ENCODE results near the gene MARK2. TPM values are rescaled to one million over a fixed set of nuclear protein-coding genes. Genes with fewer than 3 reads are reported as not detected.

MARK2 gene
- total RNA-seq, 1 experiment from 2014 or later: 12.5 TPM

DNA sequence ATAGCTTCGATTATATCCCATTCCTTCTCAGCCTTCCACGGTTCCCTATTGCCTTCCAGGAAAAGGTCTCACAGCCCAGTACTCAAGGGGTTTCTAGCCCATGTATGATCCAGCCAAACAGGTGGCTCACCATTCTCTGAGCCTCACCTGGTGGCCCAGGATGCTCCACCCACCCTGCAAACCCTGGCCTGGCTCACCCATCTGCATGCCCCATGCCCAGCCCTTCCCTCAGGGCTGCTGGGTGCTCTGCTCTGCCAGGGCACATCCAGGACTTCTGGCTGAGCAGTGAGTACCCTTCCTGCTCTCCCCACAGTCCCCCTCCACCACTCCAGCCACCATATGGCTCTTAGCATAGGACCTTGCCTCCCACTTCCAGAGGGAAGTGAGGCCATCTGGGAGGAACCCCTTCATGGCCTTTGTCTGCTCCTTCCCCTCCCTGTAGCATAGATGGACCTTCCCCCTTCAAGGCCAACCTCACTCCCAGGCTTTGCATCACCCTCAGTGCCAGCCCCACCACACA is 83.8 kb downstream of the MARK2 start:
- DNase-seq (ENCODE audit: low read depth): no peak

DNA sequence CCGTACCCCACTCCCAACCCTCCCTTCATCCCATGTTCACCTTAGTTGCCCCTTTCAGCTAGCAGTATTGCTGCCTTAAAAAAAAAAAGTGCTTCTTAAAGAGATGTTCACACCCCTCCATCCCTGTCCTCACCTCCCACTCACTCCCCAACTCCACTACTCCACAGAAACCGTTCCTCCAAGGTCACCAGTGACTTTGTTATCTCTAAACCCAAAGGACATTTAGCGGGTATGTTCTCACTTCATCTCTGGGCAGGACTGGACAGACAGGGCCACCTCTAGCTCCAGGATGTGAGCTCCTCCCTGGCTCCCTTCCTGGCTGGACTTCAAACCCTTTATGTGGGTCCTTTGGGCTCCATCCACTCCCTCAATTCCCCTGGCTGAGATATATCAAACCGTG is 84.4 kb downstream of the MARK2 start:
- no peak for DNase-seq (ENCODE audit: low read depth)

DNA sequence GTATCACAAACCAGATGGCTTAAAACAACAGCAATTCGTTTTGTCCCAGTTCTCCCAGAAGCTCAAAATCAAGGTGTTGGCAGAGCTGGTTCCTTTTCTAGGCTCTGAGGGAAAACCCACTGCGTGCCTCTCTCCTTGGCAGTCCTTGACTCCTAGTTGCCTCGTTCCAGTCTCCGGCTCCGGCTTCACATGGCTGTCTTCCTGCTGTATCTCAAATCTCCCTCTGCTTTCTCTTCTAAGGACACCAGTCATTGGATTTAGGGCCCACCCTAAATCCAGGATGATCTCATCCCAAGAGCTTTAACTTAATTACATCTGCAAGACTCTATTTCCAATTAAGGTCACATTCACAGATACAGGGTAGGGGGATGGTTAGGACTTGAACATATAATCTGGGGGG is 90.7 kb downstream of the MARK2 start:
- DNase-seq (ENCODE audit: low read depth): no peak

DNA sequence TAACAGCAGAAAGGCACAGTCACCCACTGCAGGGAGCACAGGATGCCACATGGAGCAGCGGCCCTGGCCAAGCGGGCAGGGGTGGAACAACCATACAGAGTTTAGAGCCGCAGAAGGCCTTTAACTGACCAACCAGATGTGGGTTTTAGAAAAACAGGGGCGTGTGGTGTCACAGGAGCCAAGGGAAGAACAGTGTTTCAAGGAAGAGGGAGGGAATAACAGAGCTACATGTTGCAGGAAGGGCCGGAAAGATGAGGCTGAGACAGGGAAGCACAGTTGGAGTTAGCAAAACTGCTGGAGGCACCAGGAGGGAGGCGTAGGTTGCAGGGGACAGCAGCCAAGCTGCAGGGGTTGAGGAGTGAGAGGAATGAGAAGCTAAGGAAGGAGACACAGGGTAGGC is 92.1 kb downstream of the MARK2 start:
- DNase-seq (ENCODE audit: low read depth): no peak

DNA sequence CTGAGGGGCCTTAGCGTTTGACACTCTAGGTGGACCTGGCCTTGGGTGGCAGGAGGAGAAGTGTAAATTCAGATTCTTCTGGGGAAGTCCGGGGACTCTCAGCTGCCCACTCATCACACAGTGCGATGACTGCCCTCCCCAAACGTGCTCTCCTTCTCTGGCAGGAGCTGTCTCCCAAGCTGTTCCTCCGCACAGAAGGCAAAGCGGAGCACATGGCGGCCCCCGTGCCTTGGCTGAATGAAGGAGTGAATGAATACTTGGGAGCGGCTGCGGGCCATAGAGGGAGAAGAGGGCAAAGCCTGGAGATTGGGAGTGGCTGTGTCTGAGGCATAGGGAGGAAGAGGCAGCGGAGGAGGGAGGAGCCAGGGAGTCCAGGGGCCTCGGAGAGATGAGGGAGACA is 93.0 kb downstream of the MARK2 start:
- no peak for DNase-seq (ENCODE audit: low read depth)

DNA sequence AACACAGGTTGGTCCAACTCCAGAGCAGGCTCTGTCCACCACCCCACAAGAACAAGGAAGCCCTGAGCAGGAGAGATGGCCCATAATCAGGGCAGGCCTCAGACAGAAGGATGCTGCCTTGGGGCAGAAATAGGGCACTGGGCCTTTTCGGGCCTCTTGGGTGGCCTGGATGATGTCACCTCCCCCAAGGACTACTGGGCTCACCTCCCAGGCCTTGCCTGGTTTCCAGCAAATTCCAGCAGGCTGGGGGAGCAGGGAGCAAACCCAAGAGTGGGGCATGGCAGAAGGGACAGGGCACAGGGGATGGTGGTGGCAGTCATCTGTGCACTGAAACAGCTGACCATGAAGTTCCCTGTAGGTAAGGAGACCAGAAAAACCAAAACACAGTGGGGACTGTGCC is 94.5 kb downstream of the MARK2 start:
- DNase-seq (ENCODE audit: low read depth): no peak

DNA sequence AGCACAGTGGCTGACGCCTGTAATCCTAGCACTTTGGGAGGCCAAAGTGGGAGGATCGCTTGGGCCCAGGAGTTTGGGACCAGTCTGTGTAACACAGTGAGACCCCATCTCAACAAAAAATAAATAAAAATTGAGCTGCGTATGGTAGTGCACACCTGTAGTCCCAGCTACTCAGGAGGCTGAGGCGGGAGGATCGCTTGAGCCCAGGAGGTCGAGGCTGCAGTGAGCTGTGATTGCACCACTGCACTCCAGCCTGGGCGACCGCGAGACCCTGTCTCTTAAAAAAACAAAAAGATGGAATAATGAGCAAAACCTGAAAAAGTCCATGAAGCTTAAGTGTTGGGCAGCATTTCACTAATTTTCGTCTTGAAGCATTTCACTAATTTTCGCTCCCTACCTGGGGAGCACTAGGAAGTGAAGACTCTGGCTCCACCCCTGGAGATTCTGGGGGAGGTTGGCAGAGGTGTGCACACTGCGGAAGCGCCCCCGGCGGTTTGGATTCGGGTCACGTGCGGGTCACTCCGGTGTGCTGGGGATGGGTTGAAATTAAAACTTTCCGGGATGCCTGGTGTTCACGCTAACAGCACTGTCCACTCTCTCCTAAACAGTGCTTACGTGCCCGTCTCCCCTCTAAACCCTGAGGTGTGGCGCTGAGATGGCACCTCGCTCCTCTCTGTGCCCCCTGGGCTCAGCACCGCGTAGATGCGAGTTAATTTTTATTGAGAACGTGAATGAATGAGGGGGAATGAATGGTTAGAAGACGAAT is 99.0 kb downstream of the MARK2 start:
- peak; percentile 49 for DNase-seq (ENCODE audit: low read depth)

DNA sequence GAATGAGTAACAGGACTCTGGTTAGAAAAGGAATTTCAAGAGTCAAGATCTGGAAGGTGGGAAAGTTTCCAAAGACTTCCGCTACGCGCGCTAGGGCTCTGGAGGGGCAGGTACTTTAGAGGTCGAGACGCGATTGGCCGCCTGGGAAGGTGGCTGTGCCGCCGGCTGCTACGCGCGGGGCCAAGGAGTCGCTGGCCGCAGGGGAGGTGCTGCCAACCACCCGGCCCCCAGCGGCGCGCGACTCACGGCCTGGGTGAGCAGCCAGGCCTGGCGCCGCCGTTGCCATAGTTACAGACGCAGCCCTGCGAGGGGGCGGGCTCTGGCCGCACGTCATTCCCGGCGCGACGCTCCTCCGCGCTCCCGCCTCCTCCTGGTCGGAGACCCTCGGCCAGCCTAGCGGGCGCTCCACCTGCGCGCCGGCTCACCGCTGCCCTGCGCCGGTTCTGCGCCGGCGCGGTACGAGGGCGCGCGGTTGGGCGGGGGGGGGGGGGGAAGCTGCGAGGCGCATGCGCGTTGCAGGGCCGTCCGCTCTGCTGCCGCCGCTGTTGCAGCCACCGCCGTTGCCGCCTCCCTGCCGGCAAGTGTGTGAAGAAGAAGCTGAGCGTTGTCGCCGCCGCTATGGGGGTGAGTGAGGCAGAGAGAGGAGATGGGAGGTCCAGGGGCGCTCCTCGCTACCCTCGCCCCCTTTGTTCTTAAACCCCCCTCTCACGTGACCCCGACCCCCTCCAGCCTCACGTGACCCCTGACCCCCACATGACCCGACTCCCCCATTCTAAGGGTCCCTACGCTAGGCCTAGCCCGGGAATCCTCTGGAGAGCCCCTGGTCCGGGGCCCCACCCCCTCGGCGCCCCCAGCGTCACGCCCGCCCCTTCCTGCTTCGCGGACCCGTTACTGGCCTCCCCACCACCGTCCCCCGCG is 99.8 kb downstream of the MARK2 start, which contains the start of gene NAA40:
Gene NAA40 (plus strand): TSS at position 524 of the 918 bp plus-strand sequence. CDS start 95 bp downstream, at position 619.
- DNase-seq (ENCODE audit: low read depth): peak; percentile 99

DNA sequence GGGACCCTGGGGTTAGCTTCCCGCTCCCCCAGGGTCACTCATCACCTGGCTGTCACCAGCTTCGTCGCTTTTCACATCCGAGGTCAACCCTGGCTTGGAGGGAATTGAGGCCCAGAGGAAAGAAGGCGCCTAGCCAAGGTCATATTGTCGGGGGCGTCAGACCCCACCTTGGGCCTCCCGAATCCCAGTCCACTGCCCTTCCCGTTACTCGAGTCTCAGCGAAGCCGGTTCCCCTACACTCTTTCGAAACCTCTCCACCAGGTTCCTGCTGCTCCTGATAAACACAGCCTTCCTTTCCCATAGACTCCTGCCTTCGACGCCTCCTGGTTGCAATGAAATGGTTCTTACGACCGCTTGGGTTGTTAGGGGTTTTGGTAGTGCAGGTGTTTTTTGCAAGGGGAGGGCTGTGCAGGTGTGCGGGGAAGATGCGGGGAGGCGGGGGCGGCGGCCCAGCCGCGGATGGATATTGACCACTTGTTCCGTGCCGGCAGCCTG is 100.5 kb downstream of the MARK2 start:
- no peak for DNase-seq (ENCODE audit: low read depth)

DNA sequence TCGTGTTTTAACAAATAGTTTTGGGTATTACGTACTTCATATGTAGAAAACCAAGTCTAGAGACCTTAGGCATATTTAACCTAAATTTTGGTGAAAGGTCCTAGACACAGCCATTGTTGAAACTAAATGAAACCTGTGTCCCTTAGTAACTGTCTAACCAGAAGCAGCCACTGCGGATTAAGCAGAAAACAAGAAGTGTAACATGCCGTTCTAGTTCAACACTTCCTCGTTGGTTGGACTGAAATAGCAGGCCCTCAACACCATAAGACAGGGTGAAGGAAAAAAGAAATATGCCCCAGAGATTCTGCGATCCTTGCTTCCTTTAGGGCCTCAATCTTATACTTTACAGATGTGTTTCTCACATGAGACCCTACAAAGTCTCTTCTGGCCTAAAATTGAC is 101.9 kb downstream of the MARK2 start:
- no peak for DNase-seq (ENCODE audit: low read depth)

DNA sequence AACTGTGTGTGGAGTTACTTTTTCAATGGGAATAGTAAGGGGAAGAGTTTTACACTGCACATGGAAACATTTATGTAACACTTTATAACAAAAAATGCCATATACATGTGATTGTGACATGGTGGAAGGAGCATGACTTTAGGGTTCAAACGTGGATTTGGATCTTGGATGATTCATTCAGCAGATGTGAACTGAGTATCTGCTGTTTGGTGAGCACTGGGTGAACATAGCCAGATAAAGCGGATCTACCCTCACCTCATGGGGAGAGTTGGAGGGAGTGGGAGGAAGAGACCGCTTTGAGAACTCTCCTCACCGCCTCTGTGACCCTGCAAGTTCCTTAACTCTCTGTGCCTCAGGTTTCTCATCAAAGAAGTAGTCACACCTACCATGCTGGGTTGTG is 103.0 kb downstream of the MARK2 start:
- DNase-seq (ENCODE audit: low read depth): no peak

DNA sequence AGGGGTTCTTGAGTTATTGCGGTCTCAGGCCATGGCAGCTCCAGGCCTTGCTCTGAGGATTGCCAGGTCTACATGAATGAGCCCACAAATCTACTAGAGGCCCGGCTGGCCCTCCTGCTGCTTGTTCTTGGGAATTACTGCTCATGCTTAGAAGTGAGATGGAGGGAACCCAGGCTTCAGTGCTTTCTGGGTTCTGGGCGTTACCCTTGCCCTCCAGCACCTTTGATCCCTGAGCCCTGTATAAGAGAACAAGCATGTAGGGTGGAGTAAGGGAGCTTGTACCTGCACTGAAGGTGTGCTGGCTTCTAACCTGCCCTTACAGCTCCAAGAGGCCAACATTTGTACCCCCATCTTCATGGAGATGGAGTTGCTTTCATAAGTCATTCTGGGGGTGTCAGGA is 103.9 kb downstream of the MARK2 start:
- DNase-seq (ENCODE audit: low read depth): no peak

DNA sequence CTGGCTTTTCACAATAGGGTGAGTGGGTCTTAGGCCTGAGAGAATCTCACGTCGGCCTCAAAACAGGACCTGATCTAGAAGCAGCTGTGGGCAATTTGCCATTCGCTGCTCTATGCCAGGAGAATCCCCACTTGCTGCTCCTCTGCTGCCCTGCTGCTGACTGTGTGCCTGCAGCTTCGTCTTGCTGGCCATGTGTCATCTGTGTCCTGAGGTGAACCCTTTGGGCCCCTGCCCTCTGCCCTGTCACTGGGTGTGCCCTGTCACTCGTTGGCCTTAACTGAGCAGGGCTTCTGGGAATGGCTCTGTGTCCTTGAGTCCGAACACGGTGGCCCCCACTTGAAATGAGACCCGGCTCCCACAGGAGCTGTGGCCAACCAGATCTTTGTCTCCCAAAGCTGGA is 106.1 kb downstream of the MARK2 start:
- DNase-seq (ENCODE audit: low read depth): no peak

DNA sequence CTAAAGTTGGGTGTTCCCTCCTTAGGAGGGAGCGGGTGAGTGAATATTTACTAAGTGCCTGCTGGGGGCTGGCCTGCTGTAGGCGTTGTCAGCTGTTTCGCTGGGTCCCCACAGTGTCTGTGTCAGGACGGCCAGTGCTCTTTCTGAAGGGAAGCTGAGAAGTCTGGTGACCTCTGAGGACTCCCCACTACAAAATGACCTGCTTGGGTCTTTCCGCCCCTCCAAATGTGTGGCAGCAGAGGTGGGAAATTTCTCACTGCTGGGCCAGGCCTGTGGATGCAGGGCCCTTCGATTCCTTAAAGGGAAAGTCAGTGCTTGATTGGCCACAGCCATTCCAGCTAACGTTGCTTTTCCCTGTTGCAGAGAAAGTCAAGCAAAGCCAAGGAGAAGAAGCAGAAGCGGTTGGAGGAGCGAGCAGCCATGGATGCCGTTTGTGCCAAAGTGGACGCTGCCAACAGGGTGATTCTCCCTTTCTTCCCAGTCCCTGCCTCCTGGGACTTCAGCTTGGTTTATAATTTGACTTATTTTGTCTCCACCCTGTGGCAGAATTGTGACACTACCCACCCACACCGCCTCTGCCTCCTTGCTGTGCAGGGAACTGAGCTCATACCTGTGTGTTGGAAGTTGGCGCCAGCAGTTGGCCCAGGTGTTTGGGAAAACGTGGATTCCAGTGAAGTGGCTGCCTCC is 106.7 kb downstream of the MARK2 start:
- DNase-seq (ENCODE audit: low read depth): peak; percentile 59

DNA sequence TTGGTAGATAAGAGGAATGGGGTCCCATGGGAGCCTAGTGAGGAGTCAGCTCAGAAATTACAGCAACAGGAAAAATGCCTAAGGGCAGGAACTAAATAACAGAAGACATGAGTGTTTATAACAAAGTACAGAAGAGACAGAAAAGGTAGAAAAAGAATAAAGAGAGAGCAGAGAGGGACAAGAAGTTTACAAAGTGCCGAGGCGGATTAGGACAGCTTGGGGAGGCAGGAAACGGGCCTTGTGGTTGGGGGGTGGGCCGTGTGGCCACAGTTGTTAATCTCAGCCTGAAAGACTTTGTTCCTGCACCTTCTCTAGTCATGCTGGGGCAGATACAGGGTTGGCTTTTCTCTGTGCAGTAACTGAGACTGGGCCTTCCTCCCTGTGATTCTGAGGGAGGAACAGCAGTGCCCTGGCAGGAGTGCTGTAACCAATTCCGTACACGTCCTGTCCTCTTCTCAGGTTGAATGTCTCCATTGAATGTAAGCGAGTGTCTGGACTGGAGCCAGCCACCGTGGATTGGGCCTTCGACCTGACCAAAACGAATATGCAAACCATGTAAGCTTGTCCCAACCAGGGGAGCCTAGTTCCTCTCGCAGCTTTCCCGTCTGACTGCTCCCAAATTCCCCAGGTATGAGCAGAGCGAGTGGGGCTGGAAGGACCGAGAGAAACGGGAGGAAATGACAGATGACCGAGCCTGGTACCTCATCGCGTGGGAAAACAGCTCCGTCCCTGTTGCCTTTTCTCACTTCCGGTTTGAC is 113.0 kb downstream of the MARK2 start:
- no peak for DNase-seq (ENCODE audit: low read depth)

DNA sequence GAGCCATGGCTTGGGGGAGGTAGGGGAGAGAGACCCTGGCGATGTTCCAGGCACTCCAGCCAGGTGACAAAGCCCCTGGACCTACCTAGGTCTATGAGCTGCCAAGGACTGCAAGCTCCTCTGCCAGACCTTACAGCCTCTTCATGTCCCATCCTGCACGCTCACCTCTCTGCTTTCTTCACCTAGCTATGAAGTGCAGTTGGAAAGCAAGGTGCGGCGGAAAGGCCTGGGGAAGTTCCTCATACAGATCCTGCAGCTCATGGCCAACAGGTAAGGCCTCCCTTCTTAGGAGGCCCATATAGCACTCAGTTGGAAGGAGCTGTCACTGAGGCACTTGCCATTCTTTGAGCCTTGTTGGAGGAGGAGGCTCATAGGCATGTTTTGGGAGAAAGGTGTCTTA is 113.7 kb downstream of the MARK2 start:
- no peak for DNase-seq (ENCODE audit: low read depth)

DNA sequence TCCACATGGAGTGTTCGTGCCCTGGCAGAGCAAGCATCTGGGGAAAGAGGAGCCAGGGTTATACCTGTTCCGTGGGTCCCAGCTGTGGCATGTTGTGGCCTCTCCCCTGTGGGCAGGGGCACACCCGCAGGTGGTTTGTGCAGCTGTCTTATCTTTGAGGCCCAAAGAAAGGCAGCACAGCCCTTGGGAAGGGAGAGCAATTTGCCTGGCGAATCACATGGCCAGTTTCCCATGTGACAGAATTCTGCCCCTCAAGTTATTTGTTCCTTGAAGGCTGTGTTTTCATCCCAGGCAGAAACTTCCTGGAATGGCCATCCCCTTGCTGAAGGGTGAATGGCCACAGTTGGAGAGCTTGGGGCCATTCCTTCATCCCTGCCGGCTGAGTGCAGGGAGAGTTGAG is 119.1 kb downstream of the MARK2 start:
- no peak for DNase-seq (ENCODE audit: low read depth)
